Right renal pelvis (tissue), 4 donors: ENCODE data around the gene KCNJ1. TPM values are rescaled to one million over a fixed set of nuclear protein-coding genes. Genes with fewer than 3 reads are reported as not detected.

Experiments used
- DNase-seq, 4 donors: peaks; one replicate each; pipeline ENCODE4 v3.0.0-alpha.2; 2013; ENCODE audit warnings: low read depth in 4 of 4, low spot score in 3 of 4, missing footprints in 1 of 4
- polyA plus RNA-seq, 4 donors: library from polyadenylated mRNA; unstranded; fragments of 120-200 nt; gene quantifications; one replicate each; pipeline ENCODE4 v1.2.1, GENCODE V29; 2013; ENCODE audit not compliant: insufficient read length in 4 of 4

KCNJ1 gene
- polyA plus RNA-seq, 4 donors, result 87.4 to 119 (median 110) TPM

DNA sequence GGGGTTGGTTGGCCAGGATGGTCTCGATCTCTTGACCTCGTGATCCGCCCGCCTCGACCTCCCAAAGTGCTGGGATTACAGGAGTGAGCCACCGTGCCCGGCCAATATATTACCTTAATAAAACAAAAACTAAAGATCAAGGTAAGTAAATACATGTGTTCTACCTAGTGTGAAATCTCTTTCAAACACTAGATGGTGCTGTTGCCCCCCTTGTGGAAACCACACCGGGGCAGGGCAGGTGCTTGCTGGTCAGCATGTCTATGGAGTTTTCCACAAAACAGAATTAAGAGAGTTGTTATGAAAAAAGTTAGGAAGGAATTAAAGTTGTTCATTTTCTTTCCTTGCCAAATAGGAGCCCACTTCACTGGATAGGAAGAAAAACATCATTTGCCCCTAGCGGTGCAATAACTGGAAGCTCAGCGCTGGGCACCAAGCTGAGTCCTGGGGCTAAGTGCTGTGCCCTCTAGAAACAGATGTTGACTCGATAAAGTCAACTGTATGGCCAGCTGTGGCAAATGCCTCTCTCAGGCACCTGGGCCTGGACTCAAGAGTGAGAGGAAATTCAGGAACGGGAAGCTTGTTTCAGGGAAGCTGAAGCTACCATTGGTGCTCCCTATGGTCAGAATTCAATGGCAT is 17.7 kb upstream of the KCNJ1 start:
- DNase-seq, result no peak

DNA sequence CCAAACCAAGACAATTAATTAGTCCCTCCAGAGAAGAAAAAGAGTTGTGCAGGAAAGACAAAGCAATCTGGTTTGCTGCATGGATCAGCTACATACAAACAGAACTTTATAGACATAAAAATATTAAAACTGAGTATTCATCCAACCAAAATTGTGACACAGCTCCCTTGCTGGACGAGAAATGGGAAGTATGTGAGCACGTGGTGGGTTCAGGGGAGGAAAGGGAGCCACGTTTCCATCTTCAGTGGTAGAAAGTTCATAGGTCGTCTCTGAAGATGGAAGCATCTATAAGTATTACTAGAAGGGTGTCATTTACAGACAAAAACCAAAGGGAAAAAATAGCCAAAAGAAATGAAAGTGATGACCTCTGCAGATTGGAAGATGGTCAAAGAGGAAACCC is 17.0 kb upstream of the KCNJ1 start:
- DNase-seq, result no peak

DNA sequence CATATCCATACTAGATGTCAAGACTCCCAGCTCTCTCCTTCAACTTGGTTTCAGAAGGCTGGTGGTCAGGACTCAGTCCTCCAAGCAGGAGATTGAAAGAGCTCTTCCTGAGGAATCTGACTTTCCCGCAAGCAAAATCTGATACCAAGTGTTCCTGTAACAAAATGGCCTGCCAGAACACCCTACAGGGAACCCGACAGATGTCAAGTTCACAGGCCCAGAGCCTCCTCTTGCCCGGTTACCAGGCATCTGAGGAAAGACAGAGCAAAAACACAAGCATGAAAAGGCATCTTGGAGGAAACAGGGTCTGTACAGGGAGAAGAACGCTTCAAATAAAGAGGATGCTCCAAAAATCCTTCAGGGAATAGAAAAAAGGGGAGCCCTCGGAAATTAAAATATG is 15.4 kb upstream of the KCNJ1 start:
- no peak for DNase-seq

DNA sequence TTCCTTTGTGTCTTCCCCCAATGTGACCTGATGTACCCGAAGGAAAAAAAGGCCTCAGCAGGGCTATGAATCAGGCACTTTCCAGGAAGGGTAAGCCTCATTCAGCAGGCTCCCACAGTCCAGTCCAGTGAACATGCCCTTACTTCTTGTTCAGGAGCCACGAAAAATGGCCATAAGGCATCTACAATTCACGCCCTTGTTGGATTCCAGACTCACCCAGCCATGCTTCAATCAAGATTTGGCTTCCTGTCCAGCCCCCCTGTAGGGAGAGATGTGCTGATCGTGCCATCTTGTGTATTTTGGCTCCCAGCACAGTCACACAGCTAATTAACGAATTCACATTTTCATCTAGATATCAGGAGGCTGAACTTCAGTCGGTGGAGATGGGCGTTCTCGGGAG is 14.1 kb upstream of the KCNJ1 start:
- DNase-seq, result no peak

DNA sequence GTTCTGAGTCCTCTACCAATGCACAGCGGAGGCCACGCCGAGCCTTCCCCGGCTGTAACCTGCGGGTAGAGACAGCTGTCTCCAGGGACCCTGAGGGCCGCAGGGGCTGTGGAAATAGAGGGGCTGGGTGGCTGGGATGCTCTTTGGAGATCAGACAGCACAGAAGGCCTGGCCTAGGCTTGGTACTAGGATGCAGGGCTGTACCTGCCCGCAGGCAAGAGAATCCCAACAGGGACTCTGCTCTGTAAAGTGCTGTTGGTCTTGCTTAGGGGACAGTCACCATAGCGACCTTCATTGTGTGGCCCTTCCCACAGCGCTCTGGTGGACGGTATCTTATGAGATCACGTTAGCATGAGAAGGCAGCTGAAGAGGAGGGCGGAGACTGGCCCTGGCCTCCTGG is 12.7 kb upstream of the KCNJ1 start:
- no peak for DNase-seq

DNA sequence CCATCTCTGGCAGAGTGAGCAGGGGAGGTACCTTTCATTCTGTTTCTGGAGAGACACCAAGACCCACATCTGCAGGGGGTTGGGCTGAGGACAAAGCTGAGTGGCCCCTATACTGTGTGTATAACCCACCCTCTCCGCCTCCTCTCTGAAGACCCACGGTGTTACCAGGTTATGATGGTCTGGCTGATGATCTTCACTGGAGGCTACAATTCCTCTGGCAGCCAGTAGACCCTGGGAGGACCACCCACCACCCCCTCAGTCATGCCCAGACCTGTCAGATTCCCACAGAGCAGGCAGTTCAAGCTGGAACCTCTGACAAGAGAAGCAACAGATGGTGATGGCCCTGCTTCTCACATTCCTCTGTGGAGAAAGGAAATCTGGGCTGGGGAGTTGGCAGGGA is 11.4 kb upstream of the KCNJ1 start:
- DNase-seq, result no peak

DNA sequence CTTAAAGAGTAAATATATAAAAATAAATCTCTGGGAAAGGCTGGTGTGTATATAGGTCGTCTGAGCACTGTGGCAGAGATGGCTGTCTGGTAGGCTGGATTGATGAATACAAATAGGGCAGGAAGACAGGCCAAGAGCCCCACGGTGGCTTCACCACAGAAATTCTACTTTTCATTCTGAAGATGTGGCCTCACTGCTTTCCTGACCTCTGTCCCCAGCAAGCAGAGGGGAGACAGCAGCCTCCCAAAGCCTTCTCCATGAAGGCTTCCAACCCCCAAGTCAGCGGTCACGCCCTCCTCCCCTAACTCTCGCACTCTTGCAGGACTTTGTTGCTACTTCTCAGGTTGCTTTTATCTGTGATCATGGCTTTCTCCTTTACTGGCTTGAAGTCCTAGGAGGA is 10.6 kb upstream of the KCNJ1 start:
- no peak for DNase-seq

DNA sequence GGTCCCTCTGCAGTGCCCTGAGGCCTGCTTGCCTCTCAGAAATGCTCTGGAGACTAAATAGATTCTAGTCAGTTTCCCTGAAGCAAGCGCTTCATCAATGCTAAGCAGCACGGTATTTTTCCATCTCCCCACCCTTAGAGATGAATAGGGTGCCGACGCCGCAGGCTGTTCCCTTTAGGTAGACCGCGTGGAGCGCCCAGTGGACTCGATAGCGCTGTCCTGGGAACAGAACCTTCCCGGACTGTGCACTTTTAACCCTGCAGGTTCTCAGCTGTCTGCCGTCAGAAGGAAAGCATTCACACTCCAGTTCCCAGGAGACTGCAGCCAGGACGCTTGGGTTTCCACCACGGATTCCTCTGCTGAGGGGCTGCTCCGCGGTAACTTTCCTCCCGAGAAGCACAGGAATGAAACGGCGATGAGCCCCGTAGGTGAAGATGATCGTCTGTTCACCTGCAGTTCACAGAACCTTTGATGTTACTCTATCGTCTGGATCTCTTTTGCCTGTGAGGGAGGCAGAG is 9.1 kb upstream of the KCNJ1 start:
- DNase-seq, result no peak

DNA sequence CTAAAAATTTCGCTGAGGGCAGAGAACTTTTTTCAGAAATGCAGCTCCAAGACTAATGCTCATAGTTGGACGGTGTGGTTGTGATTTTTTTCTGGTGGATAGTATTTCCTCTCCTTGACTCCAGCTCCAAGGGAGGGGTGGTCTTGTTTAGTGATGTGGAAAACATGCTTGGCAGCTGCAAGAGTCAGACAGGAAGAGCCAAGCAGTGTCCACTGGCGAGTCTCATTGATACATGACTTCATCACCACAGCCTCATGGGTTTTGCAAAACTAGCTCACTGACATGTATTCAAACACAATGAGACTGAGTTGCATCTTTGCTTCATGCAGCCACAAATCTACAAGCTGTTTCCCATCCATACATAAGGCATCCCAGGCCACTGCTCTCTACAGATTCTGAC is 7.3 kb upstream of the KCNJ1 start:
- DNase-seq, result no peak

DNA sequence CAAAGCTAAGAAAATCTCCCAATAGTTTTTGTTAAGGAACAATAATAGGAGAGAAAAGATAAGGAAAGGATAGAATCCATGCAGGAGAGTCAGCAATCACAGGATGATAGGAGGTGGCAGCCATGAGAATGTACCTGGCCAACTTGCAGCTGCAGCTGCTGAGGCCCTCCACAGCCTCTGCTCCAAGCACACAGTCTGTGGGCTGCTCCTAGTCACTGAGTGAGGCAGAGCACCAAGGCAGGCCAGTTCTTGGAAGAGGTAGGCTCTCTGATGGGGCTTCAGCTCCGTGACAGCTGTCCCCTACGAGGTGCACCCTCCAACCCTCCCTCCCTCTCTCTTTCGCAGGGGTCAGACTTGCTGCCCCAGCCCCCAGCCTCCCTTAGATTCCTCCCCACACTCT is 5.5 kb upstream of the KCNJ1 start:
- DNase-seq, result no peak

DNA sequence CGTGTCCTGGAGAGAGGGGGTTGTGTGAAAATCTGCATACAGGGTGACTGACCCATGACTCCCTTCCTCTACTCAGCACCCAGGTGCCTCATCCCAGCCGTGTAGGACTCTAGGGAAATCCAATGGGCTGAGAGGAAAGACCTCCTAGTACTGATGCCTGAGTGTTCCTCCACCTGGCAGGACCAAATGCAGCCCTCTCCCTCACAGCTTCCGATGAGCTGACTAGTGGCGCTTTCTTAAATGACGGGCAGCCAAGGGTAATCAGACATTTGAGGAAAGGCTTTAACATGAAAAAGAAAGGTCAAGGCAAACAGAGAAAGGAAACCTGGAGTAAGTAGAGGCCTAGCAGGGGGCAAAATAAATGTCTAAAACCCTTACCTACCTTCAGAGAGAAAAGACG is 5.0 kb upstream of the KCNJ1 start:
- no peak for DNase-seq

DNA sequence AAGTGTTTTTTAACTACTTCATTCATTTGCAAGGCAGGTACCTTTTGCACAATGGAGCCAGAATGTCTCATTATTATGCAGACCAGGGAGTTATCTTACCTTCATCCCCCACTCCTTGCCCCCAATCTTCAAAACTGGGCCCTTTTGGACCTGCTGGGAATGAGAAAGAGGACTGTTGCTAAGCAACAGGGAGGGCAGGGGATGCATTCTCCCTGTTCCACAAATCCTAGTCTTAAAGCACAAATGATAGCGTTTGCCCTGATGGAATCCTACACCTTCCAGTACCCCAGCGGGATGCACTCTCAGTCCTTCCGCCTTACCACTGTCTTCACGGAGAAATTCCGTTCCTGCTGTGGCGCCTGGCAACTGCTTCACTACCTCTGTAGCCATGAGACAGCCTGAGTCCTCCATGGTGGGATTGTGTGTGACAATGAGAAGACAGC is 4.1 kb upstream of the KCNJ1 start:
- no peak for DNase-seq

DNA sequence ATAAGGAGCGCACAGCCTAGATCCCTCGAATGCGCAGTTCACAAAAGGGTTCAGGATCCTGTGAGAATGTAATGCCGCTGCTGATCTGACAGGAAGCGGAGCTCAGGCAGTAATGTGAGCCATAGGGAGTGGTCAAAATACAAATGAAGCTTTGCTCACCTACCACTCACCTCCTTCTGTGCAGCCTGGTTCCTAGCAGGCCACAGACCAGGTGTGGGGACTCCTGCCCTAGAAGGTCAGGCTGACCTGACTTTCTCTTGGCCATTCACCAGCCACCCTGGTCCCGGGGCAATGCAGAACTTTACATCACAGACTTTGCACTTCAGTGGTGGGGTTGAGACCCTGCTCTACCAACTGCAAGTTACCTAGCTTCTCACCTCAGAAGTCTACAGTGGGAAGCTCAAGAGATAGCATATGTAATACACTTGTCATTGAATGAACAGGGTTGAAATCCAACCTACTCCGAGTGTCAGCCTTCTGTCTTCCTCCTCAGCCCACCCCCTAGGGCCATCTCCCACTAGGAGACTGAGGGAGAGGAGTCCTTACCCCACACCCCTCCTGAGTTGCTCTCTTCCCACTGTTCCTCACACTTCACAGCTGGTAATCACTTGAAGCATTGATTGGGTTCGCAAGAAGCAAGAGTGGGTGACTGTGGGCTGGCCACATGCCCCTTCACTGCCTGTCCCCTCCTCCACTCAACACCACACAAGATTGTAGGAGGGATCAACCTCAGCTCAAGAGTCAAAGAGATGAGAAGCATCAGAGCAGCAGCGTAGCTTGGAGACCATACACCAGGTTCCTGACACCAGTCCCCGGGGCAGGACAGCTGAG is 2.0 kb upstream of the KCNJ1 start:
- DNase-seq, result no peak

DNA sequence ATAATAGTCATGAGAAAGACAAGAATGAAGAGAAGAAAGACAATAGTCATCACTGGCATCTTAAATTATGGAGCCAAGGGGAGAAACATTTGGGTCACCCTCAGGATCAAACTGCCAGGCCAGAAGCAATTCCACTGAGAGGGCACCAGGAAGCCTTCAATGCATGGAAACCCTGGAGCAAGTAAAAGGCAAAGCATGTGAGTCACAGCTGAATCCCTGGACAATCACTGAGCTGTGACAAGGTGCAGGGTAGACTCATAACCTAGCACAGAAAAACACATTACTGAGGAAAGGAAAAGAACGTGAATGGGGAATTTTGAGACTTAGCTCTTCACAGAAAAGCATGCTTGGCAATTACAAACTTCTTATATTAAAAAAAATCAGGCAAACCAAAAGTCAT is 1.6 kb downstream of the KCNJ1 start:
- no peak for DNase-seq

DNA sequence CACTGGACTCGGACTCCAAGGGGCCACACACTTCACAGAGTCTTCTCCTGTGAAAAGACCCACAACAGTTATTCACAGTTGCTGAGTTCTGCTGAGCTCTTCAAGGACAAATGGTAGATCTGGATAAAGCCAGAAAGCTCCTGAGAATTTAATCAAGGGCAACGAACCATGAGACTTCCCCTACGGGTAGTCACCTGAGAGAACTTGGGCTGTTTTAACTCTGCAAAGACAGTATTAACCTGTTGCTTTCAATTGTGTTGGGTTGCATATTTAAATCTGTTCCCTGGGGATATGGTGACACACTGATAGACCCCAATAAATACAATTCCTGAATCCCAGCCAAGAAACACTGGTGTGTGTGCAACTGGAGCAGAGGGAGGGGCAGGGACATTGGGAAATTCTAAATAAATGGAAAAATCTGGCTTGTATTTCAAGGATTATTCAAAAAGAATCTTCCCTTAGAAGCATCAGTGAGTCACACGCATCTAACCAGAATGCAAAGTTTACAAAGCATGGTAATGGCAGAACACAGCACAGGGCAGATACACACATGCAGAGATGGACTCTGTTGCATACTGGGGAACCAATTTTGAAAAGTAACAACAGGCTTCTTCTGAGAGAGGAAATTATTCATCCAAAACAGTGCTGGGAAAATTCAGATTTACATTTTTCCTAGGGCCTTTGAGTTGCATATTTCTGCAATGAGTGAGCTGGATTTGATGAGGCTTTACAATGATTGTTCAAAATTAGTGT is 4.0 kb downstream of the KCNJ1 start:
- no peak for DNase-seq

DNA sequence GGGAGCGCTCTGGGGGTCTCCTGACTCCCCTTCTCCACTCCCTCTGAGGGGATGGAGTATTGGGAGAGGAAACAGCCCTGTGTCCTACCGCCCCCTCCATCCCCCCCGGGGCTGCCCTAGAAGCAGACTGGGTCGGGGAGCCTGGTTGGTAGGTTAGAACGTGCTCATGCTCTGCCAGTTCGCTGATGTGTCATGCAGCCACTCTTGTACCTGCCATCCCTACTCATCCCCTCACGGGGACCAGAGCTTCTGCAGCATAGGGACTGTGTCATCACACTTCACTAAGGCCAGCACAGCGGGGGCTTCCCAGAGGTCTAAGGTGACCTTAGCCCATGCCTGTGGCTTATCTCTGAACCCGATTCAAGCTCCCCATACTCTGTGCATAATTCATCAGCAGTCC is 4.7 kb downstream of the KCNJ1 start:
- no peak for DNase-seq

DNA sequence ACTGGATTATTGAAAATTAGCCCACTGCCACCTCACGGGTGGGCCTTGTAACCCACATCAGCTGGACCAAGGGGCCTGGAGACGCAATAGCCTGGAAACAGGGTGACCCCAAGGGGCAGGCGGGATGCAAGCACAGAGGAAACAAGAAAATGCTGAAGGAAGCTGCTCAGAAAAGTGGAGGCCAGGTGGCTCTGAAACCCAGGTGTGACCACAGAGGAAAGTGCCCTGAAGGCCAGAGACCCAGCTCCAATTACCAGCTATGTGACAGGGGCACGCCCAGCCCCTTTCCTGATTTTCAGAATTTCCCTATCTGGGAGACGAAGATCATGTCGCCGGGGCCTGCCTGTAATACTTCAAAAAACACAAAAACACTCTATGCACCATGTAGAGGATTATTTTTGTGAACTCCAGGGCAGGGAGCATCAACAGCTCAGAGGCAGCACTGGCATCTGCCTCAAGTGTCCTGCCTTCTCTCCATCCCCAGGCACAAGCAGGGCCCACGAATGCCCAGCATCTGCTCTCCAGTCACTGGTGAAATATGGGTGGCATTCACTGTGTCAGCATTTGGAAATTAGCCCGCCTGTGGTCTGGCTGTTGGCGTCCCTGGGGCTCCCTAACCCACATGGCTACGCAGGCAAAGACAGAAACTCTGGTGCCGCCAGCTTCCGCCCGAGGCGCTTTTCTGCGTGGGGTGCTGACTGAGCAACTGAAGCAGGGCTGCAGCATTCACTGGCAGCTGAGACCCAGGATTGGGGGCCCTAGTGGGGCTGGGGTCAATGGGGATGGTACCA is 6.3 kb downstream of the KCNJ1 start:
- no peak for DNase-seq

DNA sequence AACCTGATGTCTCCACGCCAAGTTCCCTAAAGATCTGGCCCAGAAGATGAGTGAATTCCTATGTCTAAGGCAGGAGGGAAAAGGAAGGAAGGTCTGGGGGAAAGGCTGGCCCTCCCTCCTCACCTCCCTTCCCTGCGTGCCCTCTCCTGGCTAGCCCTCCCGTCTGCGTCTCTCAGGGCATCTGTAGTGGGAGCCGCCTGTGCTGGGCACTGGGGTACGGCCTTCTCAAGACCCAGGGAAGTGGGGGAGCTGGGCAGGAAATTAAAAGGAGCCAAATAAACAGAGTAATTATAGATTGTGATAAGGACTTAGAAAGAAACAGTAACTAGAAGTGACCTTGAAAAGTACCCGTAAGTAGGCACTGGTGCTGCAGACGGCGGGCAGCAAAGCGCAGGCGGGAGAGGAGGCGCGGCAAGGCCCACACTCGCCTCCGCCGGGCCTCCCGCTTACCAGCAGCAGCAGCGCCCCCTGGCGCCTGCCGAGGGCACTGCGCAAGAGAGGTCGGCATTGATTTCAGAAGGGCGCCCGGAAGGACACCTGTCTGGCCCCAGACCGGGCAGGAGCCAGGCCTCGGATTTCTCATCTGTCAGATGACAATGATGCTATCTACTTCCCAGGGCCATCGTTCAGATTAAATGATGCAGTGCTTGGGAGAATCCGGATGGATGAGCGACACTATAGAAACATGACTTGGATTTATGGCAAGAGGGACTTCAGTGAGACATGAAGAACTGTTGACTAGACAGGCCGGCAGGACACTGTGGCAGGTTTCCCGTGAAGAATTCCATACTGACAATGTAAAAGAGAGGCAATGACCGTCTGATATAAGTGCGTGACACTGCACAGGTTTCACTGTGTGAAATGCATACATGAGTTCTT is 7.3 kb downstream of the KCNJ1 start:
- DNase-seq, result peak in 3 of 4 donors; percentile 50 to 57 (median 56)

DNA sequence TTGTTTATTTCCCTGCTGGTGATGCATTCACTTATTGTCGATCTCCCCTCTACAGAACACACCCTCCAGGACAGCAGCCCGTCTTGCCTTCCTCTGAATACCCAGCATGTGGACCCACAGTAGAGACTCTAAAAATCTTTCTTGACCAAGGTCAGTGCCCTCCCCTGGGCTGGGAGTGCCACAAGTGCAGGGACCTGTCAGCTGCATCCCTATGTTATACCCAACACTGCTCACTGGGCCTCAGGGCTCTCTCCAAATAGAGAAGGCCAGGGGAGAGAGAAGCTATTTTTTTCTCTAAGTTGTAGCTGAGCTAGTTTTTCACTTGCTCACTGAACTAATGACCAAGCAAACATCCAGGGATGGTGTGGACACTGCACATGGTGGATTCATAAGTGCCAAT is 9.8 kb downstream of the KCNJ1 start:
- DNase-seq, result no peak

DNA sequence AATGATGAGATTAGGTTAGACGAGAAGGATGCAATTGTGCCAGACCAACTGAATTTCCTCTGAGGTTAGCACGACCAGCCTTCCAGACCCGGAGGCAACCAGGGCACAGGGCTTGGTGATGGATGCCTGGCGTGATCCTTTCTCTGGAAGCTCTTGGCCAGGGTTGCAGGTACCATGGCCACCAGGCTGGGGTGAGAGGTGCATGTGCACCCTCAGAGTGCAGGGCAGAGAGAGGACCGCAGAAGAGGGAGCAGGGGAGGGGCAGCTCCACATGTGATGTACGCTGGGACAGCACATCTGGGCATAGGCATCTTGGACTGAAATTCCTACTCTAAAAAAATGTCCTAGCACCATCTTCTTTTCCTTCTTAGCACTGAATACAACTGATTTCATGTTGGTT is 10.9 kb downstream of the KCNJ1 start:
- no peak for DNase-seq
